Activated effector memory CD4-positive, alpha-beta T cell treated with Interleukin-2 at 50 U/mL for 16 hours (primary cell): ENCODE results near the gene ROPN1L.

Source experiments
- DNase-seq: peaks from one replicate; pipeline ENCODE4 v3.0.0-alpha.2; 2020

ROPN1L gene

DNA sequence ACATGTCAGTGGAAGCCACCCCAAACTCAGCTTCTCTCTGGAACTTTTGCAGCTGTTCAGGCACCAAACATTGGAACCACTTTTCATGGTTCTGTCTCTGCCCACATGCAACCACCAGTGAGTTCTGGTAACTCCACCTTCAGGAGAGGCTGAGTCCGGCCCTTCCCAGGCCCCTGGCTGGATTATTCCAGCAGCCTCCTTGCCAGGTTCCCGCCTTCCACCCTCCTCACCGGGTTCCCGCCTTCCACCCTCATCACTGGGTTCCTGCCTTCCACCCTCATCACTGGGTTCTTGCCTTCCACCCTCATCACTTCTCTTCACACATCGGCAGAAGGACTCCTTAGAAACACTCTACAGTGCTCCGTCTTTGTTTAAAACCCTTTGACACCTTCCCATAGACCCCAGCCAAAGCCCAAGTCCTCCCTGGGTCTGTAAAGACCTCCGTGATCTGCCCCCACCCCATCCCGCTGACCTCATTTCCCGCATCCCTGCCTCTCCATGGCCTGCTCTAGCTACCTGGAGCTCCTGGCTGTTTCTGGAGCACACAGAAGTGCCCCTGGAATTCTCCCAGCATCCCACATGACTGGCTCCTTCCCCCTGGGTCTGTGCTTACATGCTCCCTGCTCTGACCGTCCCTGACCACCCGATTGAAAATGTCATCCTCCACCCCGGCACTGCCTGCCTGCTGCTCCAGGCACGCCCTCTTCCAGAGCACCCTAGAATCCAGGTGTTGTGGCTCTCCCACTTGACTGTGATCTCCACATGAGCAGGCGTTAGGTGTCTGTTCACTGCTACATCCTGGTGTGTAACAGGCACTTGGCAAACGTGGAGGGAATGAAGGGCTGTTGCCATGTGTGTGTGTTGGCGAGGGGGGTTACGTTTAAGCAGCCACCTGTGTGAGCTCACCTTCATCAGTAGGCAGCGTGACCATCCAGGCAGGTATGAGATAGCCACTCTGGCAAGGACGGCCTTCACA, 17.7 kb downstream of the ROPN1L start:
- no peak for DNase-seq

DNA sequence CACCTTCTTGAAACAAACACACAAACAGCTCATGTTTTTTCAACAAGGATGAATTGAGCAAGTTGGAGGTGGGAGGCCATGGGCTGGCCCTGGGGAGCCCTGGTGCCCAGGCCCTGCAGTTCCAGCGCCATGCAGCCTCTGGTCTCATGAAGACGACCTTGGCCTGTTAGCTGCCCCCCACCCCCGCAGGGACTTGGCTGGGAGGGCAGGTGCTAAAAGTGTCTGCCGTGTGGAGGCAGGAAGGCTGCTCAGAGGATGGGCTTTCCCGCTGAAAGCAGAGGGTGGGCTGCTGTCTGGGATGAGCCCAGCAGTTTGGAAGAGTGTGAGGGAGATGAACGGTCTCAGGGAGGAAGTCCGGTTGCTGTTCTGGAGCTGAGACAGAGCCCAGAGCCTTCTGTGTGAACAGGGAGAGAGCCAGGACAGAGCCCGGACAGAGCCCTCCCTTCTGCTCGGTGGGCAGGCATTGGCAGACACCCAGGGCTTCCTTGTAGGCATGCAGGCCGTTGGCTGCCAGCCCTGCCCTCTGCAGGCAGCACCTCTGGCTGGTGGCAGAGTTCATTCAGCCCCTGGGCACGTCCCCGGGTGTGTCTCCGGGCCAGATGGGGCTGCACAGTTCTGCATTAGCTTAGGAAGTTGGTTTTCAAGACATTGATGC, 18.7 kb downstream of the ROPN1L start:
- no peak for DNase-seq

DNA sequence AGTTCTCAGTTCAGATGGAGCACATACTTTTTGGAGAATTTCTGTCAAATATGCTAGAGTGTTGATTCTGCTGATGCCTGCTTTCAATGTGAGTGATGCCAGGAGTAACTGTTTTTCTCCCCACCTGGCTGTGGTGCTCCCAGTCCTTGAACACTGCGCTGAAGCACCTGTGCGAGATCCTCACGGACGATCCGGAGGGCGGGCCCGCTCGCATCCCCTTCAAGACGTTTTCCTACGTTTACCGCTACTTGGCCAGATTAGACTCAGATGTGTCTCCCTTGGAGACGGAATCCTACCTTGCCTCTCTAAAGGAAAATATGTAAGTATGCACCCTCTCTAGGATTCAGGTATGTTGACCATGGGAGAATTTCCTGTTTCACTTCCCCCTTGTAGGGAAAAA, 19.4 kb downstream of the ROPN1L start:
- no peak for DNase-seq

DNA sequence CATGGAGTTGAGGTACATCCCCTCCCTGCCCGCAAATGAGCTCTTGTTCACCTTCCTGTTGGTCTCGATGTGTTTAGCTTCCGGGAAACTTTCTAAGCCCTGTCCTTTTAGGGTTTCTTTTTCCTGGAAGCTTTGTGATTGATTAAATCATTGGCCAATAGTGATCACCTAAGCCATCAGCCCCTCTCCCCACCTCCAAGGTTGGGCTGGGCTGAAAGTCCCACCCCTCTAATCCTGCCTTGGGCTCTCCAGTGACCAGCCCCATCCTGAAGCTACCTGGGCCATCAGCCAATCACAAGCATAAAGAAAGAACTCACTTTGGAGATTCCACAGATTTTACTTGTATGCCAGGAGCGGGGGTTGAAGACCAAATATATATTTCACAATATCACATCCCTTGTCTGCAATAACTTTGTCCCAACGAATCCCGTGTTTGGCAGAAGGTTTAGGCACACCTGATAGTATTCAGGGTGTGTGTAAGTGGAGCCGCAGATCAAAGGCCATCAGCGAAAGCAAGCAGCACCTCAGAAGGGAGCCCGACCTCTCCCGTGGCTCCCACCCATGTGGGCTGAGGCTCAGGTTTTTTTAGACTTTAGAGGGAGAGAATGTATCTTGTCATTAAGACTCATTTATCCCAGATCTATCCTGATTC, 20.4 kb downstream of the ROPN1L start:
- DNase-seq = no peak

DNA sequence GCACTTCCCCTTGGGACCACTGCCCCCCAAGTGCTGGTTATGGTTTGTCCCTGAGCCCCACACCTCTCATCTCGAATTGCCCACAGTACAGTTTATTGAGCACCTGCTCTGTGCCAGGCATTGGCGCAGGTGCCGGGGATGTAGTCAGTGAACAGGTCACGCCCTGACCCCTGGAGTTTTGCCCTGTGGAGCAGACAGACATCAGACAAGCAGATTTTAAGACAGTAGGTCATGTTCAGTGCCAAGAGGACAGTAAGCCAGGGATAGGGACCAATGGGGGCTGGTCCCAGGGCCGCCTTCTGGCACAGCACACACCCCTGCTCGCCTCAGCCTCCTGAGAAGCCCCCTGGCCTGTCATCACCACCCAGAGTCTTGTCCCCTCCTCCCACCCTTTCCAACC, 21.9 kb downstream of the ROPN1L start:
- no peak for DNase-seq

DNA sequence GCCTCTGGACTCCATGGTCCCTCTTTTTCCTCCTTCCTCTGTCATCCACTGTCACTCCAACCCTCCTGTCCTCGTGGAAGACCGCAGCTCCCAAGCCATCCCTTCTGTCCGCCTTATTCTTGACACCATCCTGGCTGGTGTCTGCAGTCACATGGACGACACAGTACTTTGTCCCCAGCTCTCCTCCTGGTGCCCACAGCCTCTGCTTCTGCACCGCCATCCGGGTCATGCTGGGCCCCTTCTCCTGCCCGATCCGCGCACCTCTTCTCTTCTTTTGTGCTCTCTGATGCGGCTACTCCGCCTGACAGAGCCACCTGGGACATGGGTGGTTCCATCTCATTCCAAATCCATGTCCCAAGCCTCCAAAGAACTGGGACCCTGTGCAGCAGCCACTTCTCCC, 22.5 kb downstream of the ROPN1L start:
- no peak for DNase-seq

DNA sequence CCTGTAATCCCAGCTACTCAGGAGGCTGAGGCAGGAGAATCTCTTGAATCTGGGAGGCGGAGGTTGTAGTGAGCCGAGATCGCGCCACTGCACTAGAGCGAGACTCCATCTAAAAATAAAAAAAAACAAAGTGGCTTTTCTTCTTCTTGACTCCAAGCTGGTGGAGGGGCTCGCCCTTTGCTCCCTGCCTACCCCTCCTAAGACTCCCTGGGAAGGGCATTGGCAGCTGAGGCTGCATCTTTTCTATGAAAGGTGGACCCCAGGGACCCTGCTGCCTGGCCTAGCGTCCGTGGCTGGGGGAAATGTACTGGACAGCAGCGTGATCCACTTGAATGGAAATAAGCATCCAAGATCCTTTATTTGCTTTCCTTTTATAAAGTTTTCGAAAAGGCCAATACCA, 24.0 kb downstream of the ROPN1L start:
- no peak for DNase-seq

DNA sequence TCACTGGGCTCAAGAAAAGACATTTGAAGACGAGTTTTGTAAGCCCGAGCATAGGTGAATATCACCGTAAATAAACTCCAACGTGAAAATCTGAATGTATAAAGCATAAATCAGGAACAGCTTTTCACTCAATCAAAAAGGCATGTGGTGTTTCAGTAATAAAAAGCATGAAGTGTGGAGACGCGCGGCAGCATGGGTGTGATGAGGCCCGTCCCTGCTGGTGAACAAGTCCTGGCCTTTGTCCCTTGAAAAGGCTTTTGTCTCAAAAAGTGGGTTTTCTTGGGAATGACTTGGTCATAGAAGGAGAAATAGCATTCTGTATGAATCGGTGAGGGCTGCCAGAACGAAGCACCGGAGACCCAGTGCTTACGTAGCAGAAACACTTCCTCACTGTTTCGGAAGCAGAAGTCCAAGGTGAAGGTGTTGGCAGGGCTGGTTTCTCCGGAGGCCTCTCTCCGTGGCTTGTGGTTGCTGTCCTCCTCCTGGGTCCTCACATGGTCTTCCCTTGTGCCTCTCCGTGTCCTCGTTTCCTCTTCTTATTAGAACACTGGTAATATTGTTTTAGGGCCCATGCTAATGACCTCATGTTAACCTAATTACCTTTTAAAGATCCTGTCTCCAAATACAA, 24.9 kb downstream of the ROPN1L start:
- DNase-seq = no peak

DNA sequence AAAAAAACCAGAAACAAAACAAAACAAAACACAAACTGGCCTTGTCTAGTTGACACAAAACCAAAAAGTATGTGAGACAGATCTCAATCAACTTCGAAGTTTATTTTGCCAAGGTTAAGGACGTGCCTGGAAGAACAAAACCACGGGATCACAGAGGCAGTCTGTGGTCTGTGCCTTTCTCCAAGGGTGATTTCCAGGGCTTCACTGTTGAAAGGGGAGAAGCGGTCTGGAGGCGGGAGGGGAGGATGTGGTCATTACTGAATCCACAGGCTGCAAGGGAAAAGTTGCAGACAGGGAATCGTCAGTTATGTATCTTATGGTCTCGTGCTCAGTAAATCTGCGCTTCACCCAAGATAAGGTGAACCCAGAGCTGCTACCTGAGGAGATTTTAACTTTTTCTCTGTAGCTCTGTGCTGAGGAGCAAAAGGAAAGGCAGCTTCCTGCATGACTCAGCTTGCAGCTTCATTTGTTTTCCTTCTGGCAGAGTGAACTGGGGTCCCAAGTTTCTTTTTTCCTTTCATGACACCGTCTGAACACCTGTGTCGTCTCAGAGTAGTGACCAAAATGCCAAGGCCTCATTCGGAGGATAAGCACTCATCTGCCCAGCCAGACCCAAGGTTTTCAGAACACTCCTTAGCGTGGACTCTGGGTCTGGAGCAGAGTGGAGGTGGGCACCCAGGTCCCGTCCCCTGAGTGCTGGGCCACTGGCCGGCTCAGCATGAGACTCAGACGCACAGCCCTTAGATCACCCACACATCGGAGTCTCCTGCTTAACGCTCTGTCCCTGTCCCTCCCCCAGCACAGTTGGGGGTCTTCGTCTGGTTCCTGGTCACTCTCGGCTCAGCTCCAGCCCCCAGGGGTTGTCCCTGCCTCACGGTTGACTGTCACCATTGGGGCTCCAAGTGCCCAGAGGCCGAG, 25.9 kb downstream of the ROPN1L start:
- DNase-seq = no peak

DNA sequence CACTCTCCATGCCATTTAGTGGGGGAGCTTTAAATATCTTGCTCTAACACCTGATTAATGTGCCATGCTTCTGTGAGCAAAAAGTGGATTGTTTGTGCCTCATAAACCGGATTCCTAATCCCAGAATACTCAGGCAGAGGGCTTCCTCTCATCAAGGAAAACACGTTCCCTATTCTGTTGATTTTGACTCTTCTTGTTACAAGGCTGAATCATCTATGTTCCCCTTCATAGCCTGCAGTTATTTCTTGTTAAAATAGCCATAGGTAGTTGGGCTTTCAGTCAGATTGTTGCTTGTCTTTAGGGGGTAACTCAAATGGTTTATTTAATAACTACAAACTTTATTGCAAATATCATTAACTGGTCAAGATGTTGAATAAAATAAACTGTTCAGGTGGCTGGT, 26.6 kb downstream of the ROPN1L start:
- DNase-seq = no peak

DNA sequence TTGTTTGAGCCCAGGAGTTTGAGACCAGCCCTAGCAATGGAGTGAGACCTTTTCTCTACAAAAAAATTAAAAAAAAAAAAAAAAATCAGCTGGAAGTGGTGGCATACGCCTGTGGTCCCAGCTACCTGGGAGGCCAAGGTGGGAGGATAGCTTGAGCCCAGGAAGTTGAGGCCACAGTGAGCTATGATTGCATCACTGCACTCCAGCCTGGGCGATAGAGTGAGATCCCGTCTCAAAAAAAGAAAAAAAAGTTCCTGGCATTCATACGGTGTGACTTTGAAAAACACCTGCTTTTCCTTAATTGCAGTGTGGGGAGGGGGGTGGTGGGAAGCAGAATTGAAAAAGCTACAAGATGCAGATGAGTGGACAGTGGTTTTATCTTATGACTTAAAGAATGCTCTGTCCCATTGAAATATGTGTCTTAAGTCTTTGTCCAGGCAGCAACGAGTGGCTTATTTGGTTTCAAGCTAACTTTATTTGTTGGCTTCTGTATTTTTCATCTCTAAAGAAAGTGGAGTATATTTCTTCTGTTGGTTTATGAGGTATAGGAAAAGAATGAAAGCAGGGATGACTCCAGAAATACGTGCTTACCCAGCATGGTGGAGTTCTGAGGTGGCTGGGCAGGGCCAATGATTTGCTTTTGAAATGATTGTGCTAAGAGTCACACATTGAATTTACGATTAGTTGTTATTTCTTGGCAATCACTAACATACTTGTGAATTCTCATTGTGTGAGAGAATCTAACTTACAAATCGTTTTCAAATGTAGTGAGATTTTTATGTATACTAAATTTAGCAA, 27.8 kb downstream of the ROPN1L start:
- DNase-seq = no peak

DNA sequence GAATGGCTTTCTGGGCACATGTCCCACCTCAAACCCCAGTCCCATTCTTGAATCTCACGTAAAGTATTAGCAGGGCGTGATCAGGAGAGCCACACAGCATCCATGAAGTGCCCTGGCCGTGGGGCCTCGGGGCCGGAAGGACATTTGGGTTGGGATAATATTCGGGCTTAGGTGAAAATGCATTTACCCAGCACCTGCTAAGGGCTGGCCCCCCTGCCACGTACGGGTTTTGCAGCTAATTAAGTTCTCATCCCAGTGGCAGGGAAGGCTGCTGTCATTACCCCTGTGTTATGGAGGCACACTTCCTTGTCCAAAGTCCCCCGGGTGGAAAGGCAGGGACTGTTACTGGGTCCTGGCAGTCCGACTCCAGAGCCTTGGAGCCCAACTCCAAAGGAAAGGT, 29.0 kb downstream of the ROPN1L start:
- DNase-seq = no peak

DNA sequence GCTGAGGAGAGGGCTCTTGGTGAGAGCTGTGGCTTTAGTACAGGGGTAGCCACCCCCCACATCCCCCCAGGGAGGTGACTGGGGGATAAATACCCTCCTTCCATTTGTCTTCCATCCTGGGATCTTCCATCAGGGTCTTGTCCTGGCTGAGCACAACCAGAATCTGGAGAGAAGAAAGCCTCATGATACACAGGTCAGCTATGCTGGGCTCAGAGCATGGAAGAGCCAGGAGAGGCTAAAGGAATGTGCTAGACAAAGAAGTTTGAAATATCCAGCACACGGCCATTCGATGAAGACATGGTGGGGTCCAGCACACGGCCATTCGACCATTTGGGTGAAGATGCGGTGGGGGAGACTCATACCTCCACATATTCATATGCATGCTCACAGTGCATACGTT, 30.0 kb downstream of the ROPN1L start:
- DNase-seq = no peak

DNA sequence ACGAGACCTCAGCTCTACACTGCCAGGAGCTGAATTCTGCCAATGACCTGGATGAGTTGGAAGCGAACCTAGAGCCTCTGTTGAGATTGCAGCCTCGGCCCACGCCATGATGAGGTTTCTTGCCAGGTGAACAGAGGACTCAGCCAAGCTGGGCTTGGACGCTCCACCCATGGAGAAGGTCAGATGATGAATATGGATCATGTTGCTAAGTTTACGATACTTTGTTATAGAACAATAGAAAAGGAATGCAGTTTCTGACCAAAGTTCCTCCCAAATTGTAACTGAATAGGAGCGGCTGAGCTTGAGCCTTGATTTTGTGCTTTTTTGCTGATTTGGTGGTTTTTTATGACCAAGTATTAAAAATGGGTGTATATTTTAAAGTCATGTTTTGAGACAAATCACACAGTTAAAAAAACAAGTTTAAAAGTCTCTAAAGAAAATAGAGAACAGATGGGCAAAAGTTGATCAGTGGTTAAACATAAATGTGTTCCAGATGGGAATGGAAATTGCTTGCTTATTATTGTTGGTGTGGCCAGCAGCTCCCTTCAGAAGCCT, 32.9 kb downstream of the ROPN1L start:
- no peak for DNase-seq

DNA sequence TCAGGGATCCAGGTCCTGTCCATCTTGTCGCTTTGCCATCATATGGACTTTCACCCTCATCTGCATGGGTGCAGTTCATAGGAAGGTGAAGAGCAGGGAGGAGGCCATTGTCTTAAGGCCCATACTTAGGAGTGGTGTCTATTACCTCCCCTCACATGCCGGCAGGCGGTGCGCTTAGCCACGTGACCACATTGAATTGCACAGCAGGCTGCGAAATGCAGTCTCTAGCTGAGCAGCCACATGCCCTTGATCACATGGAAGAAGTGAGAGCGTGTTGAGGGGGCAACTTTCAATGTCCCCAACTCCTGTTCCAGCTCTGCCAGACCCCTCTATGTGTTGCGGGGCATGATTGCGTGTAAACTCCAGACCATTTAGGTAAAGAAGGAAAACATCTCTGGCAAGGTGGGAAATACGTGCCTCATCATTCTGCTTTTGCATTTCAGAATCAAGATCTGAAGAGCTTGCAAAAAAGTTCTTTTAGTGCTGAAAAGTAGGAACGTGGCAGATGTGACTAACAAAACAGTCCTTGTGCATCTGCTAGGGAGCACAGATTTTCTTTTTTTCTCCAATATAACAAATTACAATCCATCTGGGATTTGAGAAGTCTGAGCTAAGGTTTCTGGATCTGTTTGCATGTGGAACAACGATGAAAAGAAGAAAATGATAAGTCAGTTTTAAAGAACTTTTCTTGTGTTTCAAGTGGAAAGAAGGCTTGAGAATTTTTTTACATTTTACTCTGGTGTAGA, 34.4 kb downstream of the ROPN1L start:
- DNase-seq = no peak

DNA sequence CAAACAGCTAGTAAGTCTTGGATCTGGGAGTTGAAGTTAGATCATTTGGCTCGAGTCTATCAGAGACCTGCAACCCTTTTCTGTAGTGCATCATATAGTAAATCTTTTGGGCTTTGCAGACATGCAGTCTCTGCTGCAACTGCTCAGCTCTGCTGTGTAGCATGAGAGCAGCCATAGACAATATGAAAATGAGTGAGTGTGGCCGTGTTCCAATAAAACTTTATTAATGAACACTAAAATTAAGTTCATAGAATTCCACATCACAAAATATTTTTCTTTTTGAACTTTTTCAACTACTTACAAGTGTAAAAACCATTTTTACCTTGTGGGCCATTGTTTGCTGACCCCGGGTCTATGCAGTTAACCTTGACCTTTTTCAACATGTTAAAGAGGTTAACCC, 35.2 kb downstream of the ROPN1L start:
- no peak for DNase-seq

DNA sequence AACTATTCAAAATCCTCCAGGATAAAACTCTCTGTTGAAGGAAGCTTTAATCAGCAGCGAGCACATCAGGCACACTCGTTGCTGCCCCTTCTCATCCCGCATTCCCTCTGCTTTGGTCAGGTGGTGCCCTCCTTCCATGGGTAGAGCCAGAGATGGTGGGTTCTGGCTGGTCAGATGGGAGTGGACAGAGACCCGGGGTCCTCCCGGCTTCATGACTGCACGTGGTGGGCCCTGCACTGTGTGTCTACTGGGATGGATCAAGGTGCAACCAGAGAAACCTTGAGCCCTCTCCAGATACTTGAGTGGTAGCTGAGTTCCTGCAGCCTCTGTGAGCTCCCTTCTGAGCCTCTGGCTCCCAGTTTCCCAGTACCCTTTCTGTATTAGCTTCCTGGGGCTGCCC, 36.3 kb downstream of the ROPN1L start:
- no peak for DNase-seq

DNA sequence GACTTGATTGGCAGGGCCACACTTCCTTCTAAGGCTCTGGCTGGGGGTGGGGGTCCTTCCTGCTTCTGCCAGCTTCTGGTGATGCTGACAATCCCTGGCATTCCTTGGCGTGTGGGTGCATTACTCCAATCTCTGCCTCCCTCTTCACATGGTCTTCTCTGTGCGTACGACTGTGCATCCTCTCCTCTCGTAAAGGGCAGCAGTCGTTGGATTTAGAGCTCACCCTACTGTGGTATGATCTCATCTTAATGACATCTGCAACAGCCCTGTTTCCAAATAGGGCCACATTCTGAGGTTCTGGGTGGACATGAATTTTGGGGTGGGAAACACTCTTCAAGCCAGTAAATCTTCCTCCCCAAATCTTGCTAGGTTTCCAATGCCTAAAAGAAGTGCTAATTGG, 36.8 kb downstream of the ROPN1L start:
- DNase-seq = no peak

DNA sequence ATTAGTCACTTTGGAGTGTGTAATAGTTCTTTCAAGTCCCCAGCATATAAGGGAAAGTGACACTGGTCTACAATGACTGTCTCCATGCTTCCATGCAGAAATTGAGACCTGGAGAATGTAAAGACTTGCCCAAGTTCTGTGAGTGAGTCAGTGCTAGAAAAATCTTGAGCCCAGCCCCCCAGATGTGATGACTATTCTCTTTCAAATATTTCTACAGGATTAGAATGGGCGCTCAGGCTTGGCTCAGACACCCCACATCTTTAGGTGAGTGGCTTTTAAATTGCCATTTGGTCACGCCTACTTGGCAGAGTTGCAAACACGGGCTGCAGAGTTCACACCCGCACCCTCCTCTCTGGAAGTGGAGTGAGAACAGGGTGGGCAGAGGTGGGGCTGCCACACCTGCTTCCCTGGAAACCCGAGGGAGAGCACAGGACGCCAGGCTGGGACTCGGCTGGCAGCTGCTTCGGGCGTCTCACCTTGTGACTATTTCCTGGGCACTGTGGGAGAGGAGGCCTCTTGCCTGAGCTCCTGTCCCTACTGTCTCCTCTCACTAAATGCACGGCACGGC, 37.6 kb downstream of the ROPN1L start:
- no peak for DNase-seq
